Measurements from ENCODE around the gene RAB11FIP3.

Gene RAB11FIP3

GRCh38 chr16:569445-570254 lies 144.2 kb downstream of the RAB11FIP3 start, which contains the start of gene PIGQ:
PIGQ (plus strand) TSS chr16:569968; CDS start chr16:574075, 4,107 bp downstream.
- DNase-seq: peak; percentile 63
